Parathyroid adenoma (tissue), 2 donors: ENCODE data around the gene TOMM70.

Experiments used
- H2AFZ ChIP-seq: fragments of 300-600 bp; sonication (generic); one replicate; pipeline ENCODE4 v1.7.0; 2017; ENCODE audit warnings: antibody characterized with exemption, mild to moderate bottlenecking
- H3K27ac ChIP-seq: fragments of 300-600 bp; sonication (generic); one replicate; pipeline ENCODE4 v1.7.0; 2017
- H3K27me3 ChIP-seq: fragments of 300-600 bp; sonication (generic); one replicate; pipeline ENCODE4 v1.7.0; 2017; ENCODE audit warnings: low read length; ENCODE audit not compliant: control insufficient read depth, insufficient read depth
- H3K36me3 ChIP-seq: fragments of 300-600 bp; sonication (generic); one replicate; pipeline ENCODE4 v1.7.0; 2017; ENCODE audit warnings: low read length; ENCODE audit not compliant: control insufficient read depth, insufficient read depth
- H3K4me1 ChIP-seq: fragments of 300-600 bp; sonication (generic); one replicate; pipeline ENCODE4 v1.7.0; 2017; ENCODE audit warnings: control low read depth
- H3K4me2 ChIP-seq: fragments of 300-600 bp; sonication (generic); one replicate; pipeline ENCODE4 v1.7.0; 2017; ENCODE audit warnings: low read length
- H3K4me3 ChIP-seq: fragments of 300-600 bp; sonication (generic); one replicate; pipeline ENCODE4 v1.7.0; 2017; ENCODE audit warnings: low read depth, low read length
- H3K79me2 ChIP-seq: fragments of 300-600 bp; sonication (generic); one replicate; pipeline ENCODE4 v1.7.0; 2017; ENCODE audit warnings: control low read depth
- H3K9ac ChIP-seq: fragments of 300-600 bp; sonication (generic); one replicate; pipeline ENCODE4 v1.7.0; 2017; ENCODE audit warnings: mild to moderate bottlenecking
- H3K9me3 ChIP-seq: fragments of 300-600 bp; sonication (generic); one replicate; pipeline ENCODE4 v1.7.0; 2017; ENCODE audit warnings: low read length; ENCODE audit not compliant: control insufficient read depth
- CTCF ChIP-seq: fragments of 300-600 bp; sonication (generic); IDR thresholded peaks from one replicate; pipeline ENCODE4 v1.7.0; 2017; ENCODE audit warnings: antibody characterized with exemption, mild to moderate bottlenecking
- donor health status: primary hyperparathyroidism.

The TOMM70 gene

GRCh38 chr3:100364421-100364820, 36.5 kb downstream of the TOMM70 start:
- Histone ChIP-seq H3K36me3 (no peaks in the 10 kb centered on the region), H3K4me1 (no peaks in the 10 kb centered on the region), H3K4me3 (no peak overlapping the region), H3K27ac (no peak overlapping the region), H2AFZ (no peak overlapping the region), H3K79me2 (no peaks in the 10 kb centered on the region), H3K4me2 (no peak overlapping the region), H3K9me3 (no peaks in the 10 kb centered on the region), H3K27me3 (no peaks in the 10 kb centered on the region), H3K9ac (no peak overlapping the region)
- TF ChIP-seq CTCF, result no peak

DNA sequence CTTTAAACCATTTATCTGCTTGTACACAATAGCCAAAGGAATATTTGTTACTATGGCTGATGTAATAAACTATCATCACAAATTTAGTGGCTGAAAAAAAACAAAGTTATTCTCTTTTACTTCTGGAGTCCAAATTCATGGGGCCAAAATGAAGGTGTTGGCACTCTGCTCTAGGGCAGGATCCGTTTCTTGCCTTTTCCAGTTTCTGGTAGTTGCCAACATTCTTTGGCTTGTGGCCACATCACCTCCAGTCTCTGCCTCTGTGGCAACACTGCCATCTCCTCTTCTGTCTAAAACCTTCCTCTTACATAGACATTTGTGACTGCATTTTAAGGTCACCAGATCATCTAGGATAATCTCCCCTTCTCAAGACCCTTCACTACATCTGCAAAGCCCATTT, 39.0 kb downstream of the TOMM70 start:
- no peak overlapping the region for H3K9ac ChIP-seq
- no peaks in the 10 kb centered on the region for H3K4me1 ChIP-seq
- H3K27ac ChIP-seq, result no peak overlapping the region
- H3K79me2 ChIP-seq, result no peaks in the 10 kb centered on the region
- TF ChIP-seq CTCF, result no peak
- H3K27me3 ChIP-seq, result no peaks in the 10 kb centered on the region
- H3K36me3 ChIP-seq, result no peaks in the 10 kb centered on the region
- no peaks in the 10 kb centered on the region for H3K9me3 ChIP-seq
- H3K4me2 ChIP-seq, result no peak overlapping the region
- H2AFZ ChIP-seq, result no peak overlapping the region
- no peak overlapping the region for H3K4me3 ChIP-seq

DNA sequence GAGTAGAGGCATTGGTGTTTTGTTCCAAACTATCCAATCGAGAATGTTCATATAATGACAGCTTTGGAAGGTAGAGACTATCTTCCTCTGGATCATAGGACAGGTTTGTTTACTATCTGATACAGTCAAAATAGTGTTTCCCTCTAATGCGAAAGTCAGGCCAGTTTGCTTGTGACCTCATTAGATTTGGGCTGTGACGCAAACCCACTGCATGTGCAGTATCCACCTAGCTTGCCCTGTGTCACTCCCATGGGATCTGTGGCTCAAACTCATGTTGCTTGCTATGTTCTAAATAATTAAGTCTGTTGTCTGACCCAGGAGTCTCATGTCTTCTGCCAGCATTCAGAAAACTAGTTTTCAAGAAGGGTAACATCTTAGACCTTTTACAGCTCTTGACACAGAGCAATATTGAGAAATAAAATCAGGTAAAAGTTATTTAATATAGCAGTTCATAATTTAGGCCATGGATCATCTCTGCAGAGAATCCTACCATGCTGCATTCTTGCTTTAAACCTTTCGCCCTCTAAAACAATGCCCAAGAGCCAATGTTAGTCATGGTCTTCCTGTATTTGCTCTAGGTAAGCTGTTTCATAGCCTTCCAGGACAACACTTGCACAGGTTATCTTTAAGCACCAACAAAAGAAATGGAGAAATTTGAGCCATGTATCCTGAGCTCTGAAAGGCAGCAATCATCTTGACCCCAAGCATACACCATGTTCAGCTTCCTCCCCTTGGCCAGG, 40.0 kb downstream of the TOMM70 start:
- Histone ChIP-seq H3K27ac (no peak overlapping the region), H3K4me2 (no peak overlapping the region), H2AFZ (no peak overlapping the region), H3K27me3 (no peaks in the 10 kb centered on the region), H3K4me1 (no peaks in the 10 kb centered on the region), H3K9me3 (no peaks in the 10 kb centered on the region), H3K36me3 (no peaks in the 10 kb centered on the region), H3K4me3 (no peak overlapping the region), H3K79me2 (no peaks in the 10 kb centered on the region), H3K9ac (no peak overlapping the region)
- no peak for TF ChIP-seq CTCF

- no peaks in the 10 kb centered on the region for H3K36me3 ChIP-seq
- H3K4me2 ChIP-seq, result no peak overlapping the region
- H3K9ac ChIP-seq, result no peak overlapping the region
- H2AFZ ChIP-seq, result no peak overlapping the region
- H3K27ac ChIP-seq, result no peak overlapping the region
- TF ChIP-seq CTCF, result no peak
- H3K9me3 ChIP-seq, result no peaks in the 10 kb centered on the region
- H3K79me2 ChIP-seq, result no peaks in the 10 kb centered on the region
- no peaks in the 10 kb centered on the region for H3K27me3 ChIP-seq
- H3K4me3 ChIP-seq, result no peak overlapping the region
- no peaks in the 10 kb centered on the region for H3K4me1 ChIP-seq
Observed at GRCh38 chr3:100359035-100359434, 41.9 kb downstream of the TOMM70 start.

GRCh38 chr3:100358413-100358812, 42.5 kb downstream of the TOMM70 start:
- H3K9me3 ChIP-seq, result no peaks in the 10 kb centered on the region
- H3K79me2 ChIP-seq, result no peaks in the 10 kb centered on the region
- no peaks in the 10 kb centered on the region for H3K36me3 ChIP-seq
- no peak overlapping the region for H3K27ac ChIP-seq
- H3K9ac ChIP-seq, result no peak overlapping the region
- H3K4me3 ChIP-seq, result no peak overlapping the region
- H3K27me3 ChIP-seq, result no peaks in the 10 kb centered on the region
- no peak overlapping the region for H3K4me2 ChIP-seq
- H3K4me1 ChIP-seq, result no peaks in the 10 kb centered on the region
- no peak overlapping the region for H2AFZ ChIP-seq
- TF ChIP-seq CTCF, result no peak
